GM12878 (cell line): ENCODE measurements around the gene B9D2. TPM values are rescaled to one million over a fixed set of nuclear protein-coding genes. Genes with fewer than 3 reads are reported as not detected.

Experiments
- CTCF ChIP-seq, 3 experiments: IDR thresholded peaks in 2 of 3; conservative IDR thresholded peaks in 1 of 3; 2 replicates each; pipeline ENCODE4 v1.5.1; 2011; ENCODE audit warnings: low read depth in 3 of 3, low read length in 3 of 3, mild to moderate bottlenecking in 3 of 3, control low read depth in 2 of 3, moderate library complexity in 2 of 3, inconsistent platforms in 1 of 3, mixed read lengths in 1 of 3; ENCODE audit not compliant: control insufficient read depth in 2 of 3, insufficient read depth in 1 of 3; ENCODE audit errors: extremely low read depth in 1 of 3
- EP300 ChIP-seq, 2 experiments: fragments of 150-350 bp in 1 of 2; IDR thresholded peaks; 2 replicates each; pipeline ENCODE4 v1.6.1; 2011 to 2012; ENCODE audit warnings: low read depth in 2 of 2, low read length in 2 of 2, borderline replicate concordance in 1 of 2, improper control_type of control experiment in 1 of 2, inconsistent platforms in 1 of 2; ENCODE audit not compliant: control insufficient read depth in 1 of 2
- ESRRA ChIP-seq: IDR thresholded peaks from 2 replicates; pipeline ENCODE4 v1.6.1; 2012; ENCODE audit warnings: mild to moderate bottlenecking, low read length, improper control_type of control experiment
- MAX ChIP-seq: IDR thresholded peaks from 2 replicates; pipeline ENCODE4 v1.6.1; 2012; ENCODE audit warnings: low read depth, low read length, improper control_type of control experiment
- NBN ChIP-seq: fragments of 450-650 bp; IDR thresholded peaks from 2 replicates; pipeline ENCODE4 v1.6.1; 2016
- POLR2AphosphoS2 ChIP-seq: IDR thresholded peaks from 2 replicates; pipeline ENCODE4 v1.6.1; 2011; ENCODE audit warnings: low read depth, mild to moderate bottlenecking, low read length, improper control_type of control experiment, moderate library complexity
- RELA ChIP-seq: fragments of 450-650 bp; IDR thresholded peaks from 2 replicates; pipeline ENCODE4 v1.8.0; 2014; ENCODE audit warnings: borderline replicate concordance; ENCODE audit not compliant: partially characterized antibody
- SKIL ChIP-seq: fragments of 450-650 bp; IDR thresholded peaks from 2 replicates; pipeline ENCODE4 v1.6.1; 2017; ENCODE audit warnings: mild to moderate bottlenecking, low read depth, inconsistent platforms; ENCODE audit not compliant: poor library complexity, severe bottlenecking
- ZNF687 ChIP-seq: fragments of 450-650 bp; IDR thresholded peaks from 2 replicates; pipeline ENCODE4 v1.6.1; 2017; ENCODE audit warnings: mild to moderate bottlenecking, moderate library complexity
- polyA plus RNA-seq, 11 experiments: library from polyadenylated mRNA; depleted of rRNA in 4 of 11; unstranded in 6 of 11; stranded (reverse) in 5 of 11; fragments of >200 nt; fragmentation: Nextera tagmentation in 4 of 11; fragmentation: Illumina TruSeq in 1 of 11; extraction: Ambion mirVana in 4 of 11; extraction: Trizol in 1 of 11; gene quantifications; 1 replicate in 1 of 11; 2 replicates in 10 of 11; pipeline versions ENCODE4 v1.2.1 to v1.2.3, GENCODE V29; 2011 to 2016; ENCODE audit warnings: inconsistent platforms in 2 of 11, missing spikeins in 2 of 11, low read depth in 1 of 11
- total RNA-seq, 4 experiments: library from RNA; depleted of rRNA in 3 of 4; stranded (reverse); fragments of >200 nt in 3 of 4; fragmentation: Illumina TruSeq in 1 of 4; extraction: Trizol in 1 of 4; gene quantifications; 2 replicates each; pipeline versions ENCODE4 v1.2.1 to v1.2.3, GENCODE V29; 2013 to 2021
- TF ChIP-seq, protein P1 (sequence below): fragments of 450-650 bp; IDR thresholded peaks from 2 replicates; pipeline ENCODE4 v1.6.1; 2018; ENCODE audit warnings: mild to moderate bottlenecking, low read depth, moderate library complexity; ENCODE audit not compliant: partially characterized antibody
- TF ChIP-seq, protein P2 (sequence below): fragments of 450-650 bp; formaldehyde crosslinking; IDR thresholded peaks from 2 replicates; pipeline ENCODE4 v1.4.0; 2020; ENCODE audit warnings: mild to moderate bottlenecking, moderate library complexity

The B9D2 gene
- total and polyA plus RNA-seq, 10 of the 15 experiments (the other 5 are each of a cell fraction or from before 2014, with no cell fraction given) = 2.4 to 12.4 (median 5.0) TPM

DNA sequence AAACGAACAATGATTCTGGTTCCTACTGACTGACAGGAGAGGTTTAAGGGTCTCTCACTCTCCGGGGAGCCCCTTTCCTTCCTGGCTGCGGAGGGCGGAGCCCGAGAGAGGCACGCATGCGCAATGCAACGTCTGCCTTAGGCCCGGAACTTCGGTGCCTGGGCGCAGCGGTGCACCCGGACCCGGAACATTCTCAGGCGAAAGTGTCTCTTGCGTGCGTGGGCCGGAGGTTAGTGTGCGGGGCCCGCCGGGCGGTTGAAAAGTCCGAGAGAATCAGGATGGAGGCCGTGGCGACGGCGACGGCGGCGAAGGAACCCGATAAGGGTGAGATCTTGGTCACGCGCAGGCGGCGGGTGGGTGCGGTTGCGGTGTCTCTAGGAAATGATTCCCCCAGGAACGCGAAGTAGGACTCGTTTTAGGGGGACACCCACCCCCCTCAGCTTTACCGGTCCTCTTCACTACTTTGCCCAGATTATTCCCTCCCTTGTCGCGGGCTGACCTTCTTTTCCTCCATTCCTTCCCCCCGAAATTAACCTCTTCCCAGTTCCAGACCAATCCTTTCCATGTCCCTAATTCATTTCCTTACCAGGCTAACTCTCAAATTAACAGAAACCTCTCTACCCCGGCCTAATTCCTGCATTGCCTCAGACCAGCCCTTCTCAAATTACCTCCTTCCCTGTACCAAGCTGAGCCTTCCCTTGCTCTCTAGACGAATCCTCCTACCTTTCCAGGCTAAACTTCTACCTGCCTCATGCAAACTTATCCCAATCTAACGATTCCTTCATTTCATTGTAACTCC lies 53.7 kb downstream of the B9D2 start, which contains the start of gene CCDC97 (continued):
- TF ChIP-seq, protein P1, sequence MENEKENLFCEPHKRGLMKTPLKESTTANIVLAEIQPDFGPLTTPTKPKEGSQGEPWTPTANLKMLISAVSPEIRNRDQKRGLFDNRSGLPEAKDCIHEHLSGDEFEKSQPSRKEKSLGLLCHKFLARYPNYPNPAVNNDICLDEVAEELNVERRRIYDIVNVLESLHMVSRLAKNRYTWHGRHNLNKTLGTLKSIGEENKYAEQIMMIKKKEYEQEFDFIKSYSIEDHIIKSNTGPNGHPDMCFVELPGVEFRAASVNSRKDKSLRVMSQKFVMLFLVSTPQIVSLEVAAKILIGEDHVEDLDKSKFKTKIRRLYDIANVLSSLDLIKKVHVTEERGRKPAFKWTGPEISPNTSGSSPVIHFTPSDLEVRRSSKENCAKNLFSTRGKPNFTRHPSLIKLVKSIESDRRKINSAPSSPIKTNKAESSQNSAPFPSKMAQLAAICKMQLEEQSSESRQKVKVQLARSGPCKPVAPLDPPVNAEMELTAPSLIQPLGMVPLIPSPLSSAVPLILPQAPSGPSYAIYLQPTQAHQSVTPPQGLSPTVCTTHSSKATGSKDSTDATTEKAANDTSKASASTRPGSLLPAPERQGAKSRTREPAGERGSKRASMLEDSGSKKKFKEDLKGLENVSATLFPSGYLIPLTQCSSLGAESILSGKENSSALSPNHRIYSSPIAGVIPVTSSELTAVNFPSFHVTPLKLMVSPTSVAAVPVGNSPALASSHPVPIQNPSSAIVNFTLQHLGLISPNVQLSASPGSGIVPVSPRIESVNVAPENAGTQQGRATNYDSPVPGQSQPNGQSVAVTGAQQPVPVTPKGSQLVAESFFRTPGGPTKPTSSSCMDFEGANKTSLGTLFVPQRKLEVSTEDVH = peak; percentile 89
- peak in 1 of 2 experiments; percentile 46; a peak in 1 of 4 replicates for TF ChIP-seq EP300 (IDR thresholded peaks at IDR 0.05; ENCODE audit: borderline replicate concordance in 1 of 2, control insufficient read depth in 1 of 2, low read depth in 2 of 2, low read length in 2 of 2)
- peak; percentile 32 for TF ChIP-seq RELA
- peak; percentile 94 for TF ChIP-seq POLR2AphosphoS2
- no peak; the same call in 1 of the 2 replicates for TF ChIP-seq MAX
- TF ChIP-seq SKIL = peak; percentile 73
- TF ChIP-seq ESRRA = peak; percentile 57; the same call in 1 of the 2 replicates
- peak; percentile 70 for TF ChIP-seq ZNF687
- TF ChIP-seq CTCF (IDR thresholded peaks at IDR 0.05 in 2 of 3, conservative IDR thresholded peaks at IDR 0.05 in 1 of 3; ENCODE audit: control insufficient read depth in 2 of 3, extremely low read depth in 1 of 3, insufficient read depth in 1 of 3, low read depth in 3 of 3, low read length in 3 of 3) = no peak
- TF ChIP-seq, protein P2, sequence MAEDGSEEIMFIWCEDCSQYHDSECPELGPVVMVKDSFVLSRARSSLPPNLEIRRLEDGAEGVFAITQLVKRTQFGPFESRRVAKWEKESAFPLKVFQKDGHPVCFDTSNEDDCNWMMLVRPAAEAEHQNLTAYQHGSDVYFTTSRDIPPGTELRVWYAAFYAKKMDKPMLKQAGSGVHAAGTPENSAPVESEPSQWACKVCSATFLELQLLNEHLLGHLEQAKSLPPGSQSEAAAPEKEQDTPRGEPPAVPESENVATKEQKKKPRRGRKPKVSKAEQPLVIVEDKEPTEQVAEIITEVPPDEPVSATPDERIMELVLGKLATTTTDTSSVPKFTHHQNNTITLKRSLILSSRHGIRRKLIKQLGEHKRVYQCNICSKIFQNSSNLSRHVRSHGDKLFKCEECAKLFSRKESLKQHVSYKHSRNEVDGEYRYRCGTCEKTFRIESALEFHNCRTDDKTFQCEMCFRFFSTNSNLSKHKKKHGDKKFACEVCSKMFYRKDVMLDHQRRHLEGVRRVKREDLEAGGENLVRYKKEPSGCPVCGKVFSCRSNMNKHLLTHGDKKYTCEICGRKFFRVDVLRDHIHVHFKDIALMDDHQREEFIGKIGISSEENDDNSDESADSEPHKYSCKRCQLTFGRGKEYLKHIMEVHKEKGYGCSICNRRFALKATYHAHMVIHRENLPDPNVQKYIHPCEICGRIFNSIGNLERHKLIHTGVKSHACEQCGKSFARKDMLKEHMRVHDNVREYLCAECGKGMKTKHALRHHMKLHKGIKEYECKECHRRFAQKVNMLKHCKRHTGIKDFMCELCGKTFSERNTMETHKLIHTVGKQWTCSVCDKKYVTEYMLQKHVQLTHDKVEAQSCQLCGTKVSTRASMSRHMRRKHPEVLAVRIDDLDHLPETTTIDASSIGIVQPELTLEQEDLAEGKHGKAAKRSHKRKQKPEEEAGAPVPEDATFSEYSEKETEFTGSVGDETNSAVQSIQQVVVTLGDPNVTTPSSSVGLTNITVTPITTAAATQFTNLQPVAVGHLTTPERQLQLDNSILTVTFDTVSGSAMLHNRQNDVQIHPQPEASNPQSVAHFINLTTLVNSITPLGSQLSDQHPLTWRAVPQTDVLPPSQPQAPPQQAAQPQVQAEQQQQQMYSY (CRISPR knock-in tag) = no peak
- TF ChIP-seq NBN = peak; percentile 99
